WTC11 (cell line): ENCODE measurements around the gene GREB1. TPM values are rescaled to one million over a fixed set of nuclear protein-coding genes. Genes with fewer than 3 reads are reported as not detected.

ENCODE experiments used
- ATAC-seq: fragments of 200-7000 bp; cut with Tn5 transposase; 2 replicates; pipeline ENCODE4 v1.10.0; 2021; ENCODE audit warnings: mild to moderate bottlenecking, moderate library complexity
- CTCF ChIA-PET: fragments of 300-600 bp; sonication (Branson Sonifier 250); formaldehyde crosslinking; loops from one replicate; lab custom pipeline; 2021; ENCODE audit warnings: antibody characterized with exemption; lab: Charles Lee
- POLR2A ChIA-PET: fragments of 350-600 bp; sonication (Branson Sonifier 250); formaldehyde crosslinking; loops from one replicate; lab custom pipeline; 2021; ENCODE audit warnings: antibody characterized with exemption; lab: Charles Lee
- DNase-seq: peaks from one replicate; pipeline ENCODE4 v3.0.0; 2021; ENCODE audit warnings: low spot score
- H3K27ac Mint-ChIP-seq: 2 replicates; pipeline ENCODE4 v1.8.0; 2021; ENCODE audit warnings: mixed read lengths
- H3K27me3 Mint-ChIP-seq: 2 replicates; pipeline ENCODE4 v1.8.0; 2021; ENCODE audit warnings: low read depth, mild to moderate bottlenecking, moderate library complexity, mixed read lengths
- H3K36me3 Mint-ChIP-seq: 2 replicates; pipeline ENCODE4 v1.8.0; 2021; ENCODE audit warnings: mixed read lengths
- H3K4me1 Mint-ChIP-seq: 2 replicates; pipeline ENCODE4 v1.8.0; 2022; ENCODE audit warnings: mixed read lengths
- H3K4me3 Mint-ChIP-seq: 2 replicates; pipeline ENCODE4 v1.8.0; 2021; ENCODE audit warnings: mild to moderate bottlenecking, moderate library complexity, mixed read lengths
- H3K9me3 Mint-ChIP-seq: 2 replicates; pipeline ENCODE4 v1.8.0; 2021; ENCODE audit warnings: mixed read lengths
- CREM ChIP-seq: sonication (generic); formaldehyde crosslinking; IDR thresholded peaks from 2 replicates; pipeline ENCODE4 v1.8.1; 2022; ENCODE audit warnings: mild to moderate bottlenecking, missing genetic modification reagents, moderate library complexity
- E2F4 ChIP-seq: sonication (generic); formaldehyde crosslinking; IDR thresholded peaks from 2 replicates; pipeline ENCODE4 v1.8.1; 2022; ENCODE audit warnings: low read depth, mild to moderate bottlenecking, moderate library complexity, missing genetic modification reagents, borderline replicate concordance
- ESRRA ChIP-seq: sonication (generic); formaldehyde crosslinking; IDR thresholded peaks from 2 replicates; pipeline ENCODE4 v1.8.1; 2022; ENCODE audit warnings: mild to moderate bottlenecking, missing genetic modification reagents, borderline replicate concordance
- FOXK1 ChIP-seq: sonication (generic); formaldehyde crosslinking; IDR thresholded peaks from 2 replicates; pipeline ENCODE4 v1.8.0; 2022; ENCODE audit warnings: mild to moderate bottlenecking, moderate library complexity, missing genetic modification reagents
- GABPB1 ChIP-seq: sonication (generic); formaldehyde crosslinking; IDR thresholded peaks from 2 replicates; pipeline ENCODE4 v1.8.1; 2023; ENCODE audit warnings: mild to moderate bottlenecking, missing genetic modification reagents
- GRHL2 ChIP-seq: fragments of 250-450 bp; sonication (Bioruptor Pico); IDR thresholded peaks from 2 replicates; pipeline ENCODE4 v1.8.0; 2022; ENCODE audit warnings: mild to moderate bottlenecking, moderate library complexity; ENCODE audit not compliant: insufficient replicate concordance, severe bottlenecking
- GTF2I ChIP-seq: fragments of 250-450 bp; sonication (Bioruptor Pico); conservative IDR thresholded peaks from 2 replicates; pipeline ENCODE4 v1.4.0; 2021; ENCODE audit warnings: mild to moderate bottlenecking
- MLX ChIP-seq: sonication (generic); formaldehyde crosslinking; IDR thresholded peaks from 2 replicates; pipeline ENCODE4 v1.8.1; 2023; ENCODE audit warnings: mild to moderate bottlenecking, missing genetic modification reagents, moderate library complexity
- NFYB ChIP-seq: sonication (generic); formaldehyde crosslinking; conservative IDR thresholded peaks from 2 replicates; pipeline ENCODE4 v1.8.0; 2022; ENCODE audit warnings: low read depth, missing genetic modification reagents
- NR2C2 ChIP-seq: sonication (generic); formaldehyde crosslinking; IDR thresholded peaks from 2 replicates; pipeline ENCODE4 v1.8.0; 2022; ENCODE audit warnings: mild to moderate bottlenecking, missing genetic modification reagents
- NR3C1 ChIP-seq: sonication (generic); formaldehyde crosslinking; conservative IDR thresholded peaks from 2 replicates; pipeline ENCODE4 v1.8.1; 2023; ENCODE audit warnings: low read depth, mild to moderate bottlenecking, missing genetic modification reagents
- RORB ChIP-seq: fragments of 250-450 bp; sonication (Bioruptor Pico); IDR thresholded peaks from 2 replicates; pipeline ENCODE4 v1.9.0; 2021; ENCODE audit warnings: mild to moderate bottlenecking
- SOX15 ChIP-seq: fragments of 250-450 bp; sonication (Bioruptor Pico); IDR thresholded peaks from 2 replicates; pipeline ENCODE4 v1.9.0; 2021; ENCODE audit warnings: mild to moderate bottlenecking
- SP1 ChIP-seq: sonication (generic); formaldehyde crosslinking; conservative IDR thresholded peaks from 2 replicates; pipeline ENCODE4 v1.8.1; 2022; ENCODE audit warnings: missing genetic modification reagents
- TEAD1 ChIP-seq: sonication (generic); formaldehyde crosslinking; IDR thresholded peaks from 2 replicates; pipeline ENCODE4 v1.8.0; 2022; ENCODE audit warnings: mild to moderate bottlenecking, missing genetic modification reagents
- TEAD4 ChIP-seq: sonication (generic); formaldehyde crosslinking; IDR thresholded peaks from 2 replicates; pipeline ENCODE4 v1.8.0; 2022; ENCODE audit warnings: mild to moderate bottlenecking, missing genetic modification reagents
- ZNF121 ChIP-seq: sonication (generic); formaldehyde crosslinking; IDR thresholded peaks from 2 replicates; pipeline ENCODE4 v1.8.0; 2023; ENCODE audit warnings: missing genetic modification reagents
- ZNF138 ChIP-seq: sonication (generic); formaldehyde crosslinking; conservative IDR thresholded peaks from 2 replicates; pipeline ENCODE4 v1.8.1; 2022; ENCODE audit warnings: mild to moderate bottlenecking, moderate library complexity, missing genetic modification reagents
- ZNF263 ChIP-seq: sonication (generic); formaldehyde crosslinking; IDR thresholded peaks from 2 replicates; pipeline ENCODE4 v1.8.1; 2022; ENCODE audit warnings: low read depth, mild to moderate bottlenecking, moderate library complexity, missing genetic modification reagents
- ZNF317 ChIP-seq: sonication (generic); formaldehyde crosslinking; IDR thresholded peaks from 2 replicates; pipeline ENCODE4 v1.8.1; 2023; ENCODE audit warnings: low read depth, mild to moderate bottlenecking, moderate library complexity, missing genetic modification reagents, borderline replicate concordance
- total RNA-seq: library from RNA; stranded (reverse); gene quantifications from 3 replicates; pipeline ENCODE4 v1.2.3, GENCODE V29; 2021
- TF ChIP-seq, protein P1 (sequence below): sonication (generic); formaldehyde crosslinking; IDR thresholded peaks from 2 replicates; pipeline ENCODE4 v1.8.0; 2023; ENCODE audit warnings: missing genetic modification reagents
- TF ChIP-seq, protein P2 (sequence below): sonication (generic); formaldehyde crosslinking; IDR thresholded peaks from 2 replicates; pipeline ENCODE4 v1.8.0; 2022; ENCODE audit warnings: mild to moderate bottlenecking, missing genetic modification reagents
- TF ChIP-seq, protein P3 (sequence below): sonication (generic); formaldehyde crosslinking; conservative IDR thresholded peaks from 2 replicates; pipeline ENCODE4 v1.8.1; 2022; ENCODE audit warnings: mild to moderate bottlenecking, missing genetic modification reagents
- TF ChIP-seq, protein P4 (sequence below): sonication (generic); formaldehyde crosslinking; IDR thresholded peaks from 2 replicates; pipeline ENCODE4 v1.8.1; 2023; ENCODE audit warnings: mild to moderate bottlenecking, missing genetic modification reagents, moderate library complexity

The GREB1 gene
- total RNA-seq, 1 experiment from 2014 or later = 35.7 TPM

GRCh38 chr2:11584525-11585056, 50.7 kb downstream of the GREB1 start (continued):
- TF ChIP-seq GTF2I = no peak
- no peak for TF ChIP-seq NFYB (CRISPR knock-in tag)
- TF ChIP-seq, protein P1, sequence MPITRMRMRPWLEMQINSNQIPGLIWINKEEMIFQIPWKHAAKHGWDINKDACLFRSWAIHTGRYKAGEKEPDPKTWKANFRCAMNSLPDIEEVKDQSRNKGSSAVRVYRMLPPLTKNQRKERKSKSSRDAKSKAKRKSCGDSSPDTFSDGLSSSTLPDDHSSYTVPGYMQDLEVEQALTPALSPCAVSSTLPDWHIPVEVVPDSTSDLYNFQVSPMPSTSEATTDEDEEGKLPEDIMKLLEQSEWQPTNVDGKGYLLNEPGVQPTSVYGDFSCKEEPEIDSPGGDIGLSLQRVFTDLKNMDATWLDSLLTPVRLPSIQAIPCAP (CRISPR knock-in tag) = no peak
- TF ChIP-seq TEAD4 (CRISPR knock-in tag) = no peak
- TF ChIP-seq E2F4 = no peak
- TF ChIP-seq ZNF138 (CRISPR knock-in tag) = no peak
- TF ChIP-seq ZNF263 = no peak
- no peak for TF ChIP-seq SP1 (CRISPR knock-in tag)
- TF ChIP-seq GABPB1 (CRISPR knock-in tag) = no peak
- no peak for TF ChIP-seq FOXK1

DNA sequence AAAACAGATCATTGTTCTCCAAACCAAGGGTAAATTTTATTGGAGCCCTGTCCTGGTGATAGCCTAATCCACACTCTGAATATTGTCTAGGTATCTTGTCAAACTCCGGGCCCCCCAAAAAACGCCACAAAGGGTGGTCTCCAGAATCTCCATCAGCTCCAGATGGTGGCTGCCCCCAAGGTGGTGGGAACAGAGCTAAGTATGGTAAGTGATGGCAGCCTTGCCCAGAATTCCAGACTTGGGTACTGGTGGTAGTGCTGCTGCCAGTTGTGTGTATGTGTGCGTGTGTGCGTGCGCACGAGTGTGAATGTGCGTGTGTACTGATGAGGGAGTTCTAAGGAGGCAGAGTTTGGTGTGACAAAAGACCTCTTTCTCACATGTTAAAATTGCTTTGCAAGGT, 51.2 kb downstream of the GREB1 start:
- ATAC-seq (no peak), DNase-seq (no peak)
- H3K36me3 Mint-ChIP-seq = peaks cover 12% of the 10 kb centered on the region
- no peak overlapping the region for H3K27ac Mint-ChIP-seq
- no peak for TF ChIP-seq ESRRA (CRISPR knock-in tag)
- TF ChIP-seq TEAD4 (CRISPR knock-in tag) = no peak
- no peak for TF ChIP-seq NR2C2 (CRISPR knock-in tag)
- TF ChIP-seq, protein P2, sequence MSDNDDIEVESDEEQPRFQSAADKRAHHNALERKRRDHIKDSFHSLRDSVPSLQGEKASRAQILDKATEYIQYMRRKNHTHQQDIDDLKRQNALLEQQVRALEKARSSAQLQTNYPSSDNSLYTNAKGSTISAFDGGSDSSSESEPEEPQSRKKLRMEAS (CRISPR knock-in tag) = no peak
- TF ChIP-seq, protein P3, sequence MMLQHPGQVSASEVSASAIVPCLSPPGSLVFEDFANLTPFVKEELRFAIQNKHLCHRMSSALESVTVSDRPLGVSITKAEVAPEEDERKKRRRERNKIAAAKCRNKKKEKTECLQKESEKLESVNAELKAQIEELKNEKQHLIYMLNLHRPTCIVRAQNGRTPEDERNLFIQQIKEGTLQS (CRISPR knock-in tag) = no peak
- no peak for TF ChIP-seq CREM (CRISPR knock-in tag)
- TF ChIP-seq GABPB1 (CRISPR knock-in tag) = no peak
- TF ChIP-seq TEAD1 (CRISPR knock-in tag) = no peak
- no peak for TF ChIP-seq SOX15
- no peak for TF ChIP-seq ZNF317
- TF ChIP-seq, protein P4, sequence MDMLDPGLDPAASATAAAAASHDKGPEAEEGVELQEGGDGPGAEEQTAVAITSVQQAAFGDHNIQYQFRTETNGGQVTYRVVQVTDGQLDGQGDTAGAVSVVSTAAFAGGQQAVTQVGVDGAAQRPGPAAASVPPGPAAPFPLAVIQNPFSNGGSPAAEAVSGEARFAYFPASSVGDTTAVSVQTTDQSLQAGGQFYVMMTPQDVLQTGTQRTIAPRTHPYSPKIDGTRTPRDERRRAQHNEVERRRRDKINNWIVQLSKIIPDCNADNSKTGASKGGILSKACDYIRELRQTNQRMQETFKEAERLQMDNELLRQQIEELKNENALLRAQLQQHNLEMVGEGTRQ (CRISPR knock-in tag) = no peak
- TF ChIP-seq, protein P1 (CRISPR knock-in tag) = no peak
- no peak for TF ChIP-seq MLX
- TF ChIP-seq RORB (CRISPR knock-in tag) = no peak
- TF ChIP-seq ZNF121 = no peak
- TF ChIP-seq GRHL2 (CRISPR knock-in tag) = no peak
- TF ChIP-seq NR3C1 (CRISPR knock-in tag) = no peak
- ChIA-PET POLR2A (no interaction called here), CTCF (interaction anchor here (0.6 to 7.9 kb wide), 20 partner anchors 9 to 455 kb away, joined by 3 to 229 read pairs (median 8); partner anchors contain the start of genes E2F6 and GREB1)
- no peaks in the 10 kb centered on the region for H3K27me3 Mint-ChIP-seq
- H3K9me3 Mint-ChIP-seq = no peaks in the 10 kb centered on the region
- H3K4me1 Mint-ChIP-seq = peaks cover 16% of the 10 kb centered on the region
- no peak overlapping the region for H3K4me3 Mint-ChIP-seq
